GM12801 (cell line): ENCODE data around the gene POT1.

ENCODE experiments used
- CTCF ChIP-seq: IDR thresholded peaks from one replicate; pipeline ENCODE4 v1.5.1; 2011; ENCODE audit warnings: control low read depth; ENCODE audit not compliant: insufficient read length; ENCODE audit errors: extremely low read depth

Gene POT1

DNA sequence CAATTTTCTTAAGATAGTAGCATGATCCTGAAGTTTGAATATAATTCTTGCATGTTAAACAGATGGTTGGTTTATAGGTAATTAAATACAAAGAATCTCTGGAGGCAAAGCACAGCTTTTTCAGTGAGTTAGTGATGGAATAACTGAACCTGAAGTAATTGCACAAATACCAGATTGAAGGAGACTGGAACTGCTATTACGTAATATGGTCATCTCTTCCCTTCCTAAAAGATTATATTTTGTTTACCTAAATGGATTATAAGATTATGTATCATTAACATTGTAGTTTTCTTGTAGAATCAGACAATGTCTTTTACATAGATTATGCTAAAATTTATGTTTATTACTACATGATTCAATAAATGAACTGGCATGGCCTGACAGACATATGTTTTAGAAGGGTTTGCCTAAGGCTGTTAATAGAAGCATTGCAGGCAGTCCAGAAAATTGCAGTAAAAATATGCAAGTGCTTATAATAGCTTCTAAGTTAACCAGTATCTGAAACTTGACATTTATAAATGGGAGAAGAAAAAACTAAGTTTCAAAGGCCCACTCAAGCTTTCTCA is 128.2 kb downstream of the POT1 start:
- no peak for TF ChIP-seq CTCF

GRCh38 chr7:124800386-124800785 is 129.2 kb downstream of the POT1 start:
- TF ChIP-seq CTCF = no peak

DNA sequence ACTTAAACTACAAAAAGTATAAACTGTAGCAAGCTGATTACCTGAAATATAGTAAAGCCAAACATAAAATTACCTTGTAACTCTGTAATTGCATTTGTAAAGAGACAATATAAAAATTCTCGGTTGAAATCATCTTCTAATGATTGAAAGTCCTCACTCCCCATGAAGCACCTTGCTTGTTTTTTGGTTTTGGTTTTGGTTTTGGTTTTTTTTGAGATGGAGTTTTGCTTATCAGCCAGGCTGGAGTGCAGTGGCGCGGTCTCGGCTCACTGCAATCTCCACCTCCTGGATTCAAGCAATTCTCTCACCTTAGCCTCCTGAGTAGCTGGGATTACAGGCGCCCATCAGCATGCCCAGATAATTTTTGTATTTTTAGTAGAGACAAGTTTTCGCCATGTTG is 130.2 kb downstream of the POT1 start:
- TF ChIP-seq CTCF = no peak

- TF ChIP-seq CTCF = no peak
Observed at GRCh38 chr7:124796771-124797170, 132.9 kb downstream of the POT1 start.

GRCh38 chr7:124792696-124793095 is 136.9 kb downstream of the POT1 start:
- no peak for TF ChIP-seq CTCF

GRCh38 chr7:124792002-124792401 is 137.6 kb downstream of the POT1 start:
- TF ChIP-seq CTCF = no peak

GRCh38 chr7:124791426-124791825 is 138.2 kb downstream of the POT1 start:
- TF ChIP-seq CTCF = no peak

DNA sequence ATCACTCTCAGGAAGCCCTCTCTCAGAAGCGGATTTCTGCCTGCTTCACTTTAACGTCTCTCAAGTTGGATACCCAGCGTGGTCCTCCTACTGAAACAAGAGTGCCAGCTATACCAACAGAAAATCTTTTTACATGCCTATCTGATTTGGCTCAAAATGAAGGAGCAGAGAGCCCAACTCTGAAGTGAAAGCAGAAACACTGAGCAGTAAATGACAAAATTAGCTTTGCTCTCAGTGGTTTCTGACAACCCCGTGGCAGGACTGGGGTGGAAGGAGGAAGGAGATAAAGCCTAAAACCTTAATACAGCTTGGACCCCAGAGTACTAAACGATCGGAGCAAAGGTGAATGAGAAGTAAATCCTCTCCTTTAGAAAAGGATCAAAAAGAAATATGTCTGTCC is 139.0 kb downstream of the POT1 start:
- no peak for TF ChIP-seq CTCF
